HepG2 (cell line): ENCODE measurements around the gene DELE1. TPM values are rescaled to one million over a fixed set of nuclear protein-coding genes. Genes with fewer than 3 reads are reported as not detected.
A peak's percentile ranks its signal among the peaks of the same experiment; 100 is the strongest.

ENCODE experiments used
- ADNP ChIP-seq: sonication (generic); formaldehyde crosslinking; IDR thresholded peaks from 2 replicates; pipeline ENCODE4 v1.4.0; 2020; ENCODE audit warnings: missing genetic modification reagents
- DPF2 ChIP-seq: sonication (generic); formaldehyde crosslinking; IDR thresholded peaks from 2 replicates; pipeline ENCODE4 v1.4.0; 2020; ENCODE audit warnings: mild to moderate bottlenecking, low read depth, missing genetic modification reagents, borderline replicate concordance
- MAF1 ChIP-seq: sonication (generic); formaldehyde crosslinking; IDR thresholded peaks from 2 replicates; pipeline ENCODE4 v1.5.0; 2020; ENCODE audit warnings: missing genetic modification reagents, borderline replicate concordance
- NR1H2 ChIP-seq: sonication (generic); formaldehyde crosslinking; IDR thresholded peaks from 2 replicates; pipeline ENCODE4 v1.8.1; 2022; ENCODE audit warnings: low read depth, missing genetic modification reagents, borderline replicate concordance
- SIX4 ChIP-seq: sonication (generic); formaldehyde crosslinking; IDR thresholded peaks from 2 replicates; pipeline ENCODE4 v1.4.0; 2020; ENCODE audit warnings: missing genetic modification reagents
- SKI ChIP-seq: fragments of 450-650 bp; IDR thresholded peaks from one replicate; pipeline ENCODE4 v1.6.1; 2018; ENCODE audit warnings: mild to moderate bottlenecking; ENCODE audit not compliant: partially characterized antibody
- TBX2 ChIP-seq: sonication (generic); formaldehyde crosslinking; IDR thresholded peaks from 2 replicates; pipeline ENCODE4 v1.5.0; 2020; ENCODE audit warnings: missing genetic modification reagents, mild to moderate bottlenecking, borderline replicate concordance
- TGIF2 ChIP-seq: IDR thresholded peaks from 2 replicates; pipeline ENCODE4 v1.6.1; 2016; ENCODE audit warnings: control low read depth, missing compliant biosample characterization
- ZBTB7A ChIP-seq: sonication (generic); formaldehyde crosslinking; IDR thresholded peaks from 2 replicates; pipeline ENCODE4 v1.8.0; 2022; ENCODE audit warnings: mild to moderate bottlenecking, missing genetic modification reagents
- ZFP37 ChIP-seq: sonication (generic); formaldehyde crosslinking; IDR thresholded peaks from 2 replicates; pipeline ENCODE4 v1.4.0; 2020; ENCODE audit warnings: missing genetic modification reagents, borderline replicate concordance
- ZNF263 ChIP-seq: sonication (generic); formaldehyde crosslinking; IDR thresholded peaks from 2 replicates; pipeline ENCODE4 v1.4.0; 2020; ENCODE audit warnings: missing genetic modification reagents
- ZNF629 ChIP-seq: sonication (generic); formaldehyde crosslinking; conservative IDR thresholded peaks from 2 replicates; pipeline ENCODE4 v1.5.0; 2020; ENCODE audit warnings: missing genetic modification reagents
- ZSCAN29 ChIP-seq: sonication (generic); formaldehyde crosslinking; conservative IDR thresholded peaks from 2 replicates; pipeline ENCODE4 v1.4.0; 2020; ENCODE audit warnings: mild to moderate bottlenecking, missing genetic modification reagents
- ZSCAN9 ChIP-seq: IDR thresholded peaks from 2 replicates; pipeline ENCODE4 v1.6.1; 2016; ENCODE audit warnings: borderline replicate concordance
- polyA plus RNA-seq, 8 experiments: library from polyadenylated mRNA; depleted of rRNA in 3 of 8; stranded (reverse) in 7 of 8; unstranded in 1 of 8; fragments of >200 nt; fragmentation: Illumina TruSeq in 4 of 8; extraction: Trizol in 4 of 8; gene quantifications; 2 replicates each; pipeline versions ENCODE4 v1.2.1 to v1.2.3, GENCODE V29; 2011 to 2016; ENCODE audit warnings: low read depth in 4 of 8, missing spikeins in 1 of 8, mixed read lengths in 1 of 8; ENCODE audit not compliant: insufficient read depth in 1 of 8
- total RNA-seq, 5 experiments: library from RNA; depleted of rRNA; stranded (reverse); fragments of >200 nt; fragmentation: Illumina TruSeq; extraction: Trizol; gene quantifications; 2 replicates each; pipeline ENCODE4 v1.2.3, GENCODE V29; 2016; ENCODE audit warnings: low read depth in 1 of 5
- TF ChIP-seq, protein P1 (sequence below): sonication (generic); formaldehyde crosslinking; IDR thresholded peaks from 2 replicates; pipeline ENCODE4 v1.4.0; 2020; ENCODE audit warnings: missing genetic modification reagents
- TF ChIP-seq, protein P2 (sequence below): IDR thresholded peaks from 2 replicates; pipeline ENCODE4 v1.6.1; 2016
- TF ChIP-seq, protein P3 (sequence below): sonication (generic); formaldehyde crosslinking; IDR thresholded peaks from 2 replicates; pipeline ENCODE4 v1.5.0; 2020; ENCODE audit warnings: missing genetic modification reagents
- TF ChIP-seq, protein P4 (sequence below): sonication (generic); formaldehyde crosslinking; IDR thresholded peaks from 2 replicates; pipeline ENCODE4 v1.5.1; 2020; ENCODE audit warnings: mild to moderate bottlenecking, moderate library complexity, missing genetic modification reagents
- TF ChIP-seq, protein P5 (sequence below): sonication (generic); formaldehyde crosslinking; IDR thresholded peaks from 2 replicates; pipeline ENCODE4 v1.8.1; 2023; ENCODE audit warnings: mild to moderate bottlenecking, missing genetic modification reagents

DELE1 gene
- total and polyA plus RNA-seq, 2 of the 13 experiments (the other 11 are each of a cell fraction or from before 2014, with no cell fraction given), result 57.5 to 90.3 TPM

DNA sequence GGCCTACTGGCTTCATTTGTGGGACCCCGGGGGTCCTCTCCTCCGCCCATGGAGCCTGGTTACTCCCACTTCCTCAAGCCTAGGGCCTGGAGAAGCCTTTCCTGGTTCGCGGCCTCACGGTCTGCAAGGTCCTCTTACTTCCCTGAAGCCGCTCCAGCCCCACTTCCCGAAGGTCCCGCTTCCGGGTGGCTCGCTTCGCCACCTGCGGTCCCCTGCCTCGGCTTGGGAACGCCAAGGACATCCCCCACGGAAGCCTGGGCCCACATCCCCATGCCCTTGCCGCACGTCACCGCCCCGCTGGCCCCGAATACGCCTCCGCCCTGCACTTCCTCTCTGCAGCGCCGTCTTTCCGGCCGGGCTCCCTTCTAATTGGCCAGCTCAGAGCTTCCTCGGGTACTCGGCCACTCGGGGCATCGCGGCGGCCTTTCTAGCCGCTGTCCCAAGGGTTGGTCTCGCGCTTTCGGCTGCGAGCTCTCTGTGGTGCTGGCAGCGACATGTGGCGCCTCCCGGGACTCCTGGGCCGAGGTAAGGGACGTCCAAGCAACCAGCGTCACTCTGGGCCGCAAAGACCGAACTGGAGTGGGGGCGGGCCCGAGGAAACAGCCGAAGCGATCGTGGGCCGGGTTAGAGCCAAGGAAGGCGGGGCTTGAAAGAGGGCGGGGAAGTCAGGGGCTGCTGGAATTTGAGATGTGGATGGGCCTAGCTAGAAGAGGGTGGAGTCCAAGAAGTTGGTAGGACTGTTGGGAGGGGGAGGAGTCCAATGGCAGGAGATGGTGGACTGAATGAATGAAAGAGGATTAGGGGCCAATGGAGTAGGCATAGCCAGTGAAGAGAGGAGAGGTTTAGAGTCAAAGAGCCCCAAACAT lies at the start of gene DELE1 (continued):
- TF ChIP-seq, protein P1, sequence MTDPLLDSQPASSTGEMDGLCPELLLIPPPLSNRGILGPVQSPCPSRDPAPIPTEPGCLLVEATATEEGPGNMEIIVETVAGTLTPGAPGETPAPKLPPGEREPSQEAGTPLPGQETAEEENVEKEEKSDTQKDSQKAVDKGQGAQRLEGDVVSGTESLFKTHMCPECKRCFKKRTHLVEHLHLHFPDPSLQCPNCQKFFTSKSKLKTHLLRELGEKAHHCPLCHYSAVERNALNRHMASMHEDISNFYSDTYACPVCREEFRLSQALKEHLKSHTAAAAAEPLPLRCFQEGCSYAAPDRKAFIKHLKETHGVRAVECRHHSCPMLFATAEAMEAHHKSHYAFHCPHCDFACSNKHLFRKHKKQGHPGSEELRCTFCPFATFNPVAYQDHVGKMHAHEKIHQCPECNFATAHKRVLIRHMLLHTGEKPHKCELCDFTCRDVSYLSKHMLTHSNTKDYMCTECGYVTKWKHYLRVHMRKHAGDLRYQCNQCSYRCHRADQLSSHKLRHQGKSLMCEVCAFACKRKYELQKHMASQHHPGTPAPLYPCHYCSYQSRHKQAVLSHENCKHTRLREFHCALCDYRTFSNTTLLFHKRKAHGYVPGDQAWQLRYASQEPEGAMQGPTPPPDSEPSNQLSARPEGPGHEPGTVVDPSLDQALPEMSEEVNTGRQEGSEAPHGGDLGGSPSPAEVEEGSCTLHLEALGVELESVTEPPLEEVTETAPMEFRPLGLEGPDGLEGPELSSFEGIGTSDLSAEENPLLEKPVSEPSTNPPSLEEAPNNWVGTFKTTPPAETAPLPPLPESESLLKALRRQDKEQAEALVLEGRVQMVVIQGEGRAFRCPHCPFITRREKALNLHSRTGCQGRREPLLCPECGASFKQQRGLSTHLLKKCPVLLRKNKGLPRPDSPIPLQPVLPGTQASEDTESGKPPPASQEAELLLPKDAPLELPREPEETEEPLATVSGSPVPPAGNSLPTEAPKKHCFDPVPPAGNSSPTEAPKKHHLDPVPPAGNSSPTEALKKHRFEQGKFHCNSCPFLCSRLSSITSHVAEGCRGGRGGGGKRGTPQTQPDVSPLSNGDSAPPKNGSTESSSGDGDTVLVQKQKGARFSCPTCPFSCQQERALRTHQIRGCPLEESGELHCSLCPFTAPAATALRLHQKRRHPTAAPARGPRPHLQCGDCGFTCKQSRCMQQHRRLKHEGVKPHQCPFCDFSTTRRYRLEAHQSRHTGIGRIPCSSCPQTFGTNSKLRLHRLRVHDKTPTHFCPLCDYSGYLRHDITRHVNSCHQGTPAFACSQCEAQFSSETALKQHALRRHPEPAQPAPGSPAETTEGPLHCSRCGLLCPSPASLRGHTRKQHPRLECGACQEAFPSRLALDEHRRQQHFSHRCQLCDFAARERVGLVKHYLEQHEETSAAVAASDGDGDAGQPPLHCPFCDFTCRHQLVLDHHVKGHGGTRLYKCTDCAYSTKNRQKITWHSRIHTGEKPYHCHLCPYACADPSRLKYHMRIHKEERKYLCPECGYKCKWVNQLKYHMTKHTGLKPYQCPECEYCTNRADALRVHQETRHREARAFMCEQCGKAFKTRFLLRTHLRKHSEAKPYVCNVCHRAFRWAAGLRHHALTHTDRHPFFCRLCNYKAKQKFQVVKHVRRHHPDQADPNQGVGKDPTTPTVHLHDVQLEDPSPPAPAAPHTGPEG, result no peak
- TF ChIP-seq, protein P2, sequence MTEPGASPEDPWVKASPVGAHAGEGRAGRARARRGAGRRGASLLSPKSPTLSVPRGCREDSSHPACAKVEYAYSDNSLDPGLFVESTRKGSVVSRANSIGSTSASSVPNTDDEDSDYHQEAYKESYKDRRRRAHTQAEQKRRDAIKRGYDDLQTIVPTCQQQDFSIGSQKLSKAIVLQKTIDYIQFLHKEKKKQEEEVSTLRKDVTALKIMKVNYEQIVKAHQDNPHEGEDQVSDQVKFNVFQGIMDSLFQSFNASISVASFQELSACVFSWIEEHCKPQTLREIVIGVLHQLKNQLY (CRISPR knock-in tag), result no peak; the same call in 1 of the 2 replicates
- TF ChIP-seq ADNP, result no peak
- TF ChIP-seq ZSCAN29 (CRISPR knock-in tag), result peak; percentile 92
- TF ChIP-seq, protein P3, sequence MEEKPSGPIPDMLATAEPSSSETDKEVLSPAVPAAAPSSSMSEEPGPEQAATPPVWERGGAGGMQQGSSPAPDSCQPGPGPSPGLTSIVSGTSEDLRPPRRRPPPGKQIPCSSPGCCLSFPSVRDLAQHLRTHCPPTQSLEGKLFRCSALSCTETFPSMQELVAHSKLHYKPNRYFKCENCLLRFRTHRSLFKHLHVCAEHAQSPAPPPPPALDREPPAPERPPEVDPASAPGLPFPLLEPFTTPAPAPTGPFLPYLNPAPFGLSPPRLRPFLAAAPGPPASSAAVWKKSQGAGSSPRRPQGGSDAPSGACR, result no peak
- TF ChIP-seq SKI, result no peak
- peak; percentile 15; the same call in 1 of the 2 replicates for TF ChIP-seq SIX4
- no peak for TF ChIP-seq ZNF629 (CRISPR knock-in tag)
- TF ChIP-seq ZFP37 (CRISPR knock-in tag), result no peak; the same call in 1 of the 2 replicates
- 0 out of 2 replicates have a peak, but pooled peaks have one; percentile 10 for TF ChIP-seq TGIF2 (CRISPR knock-in tag)
- TF ChIP-seq, protein P4, sequence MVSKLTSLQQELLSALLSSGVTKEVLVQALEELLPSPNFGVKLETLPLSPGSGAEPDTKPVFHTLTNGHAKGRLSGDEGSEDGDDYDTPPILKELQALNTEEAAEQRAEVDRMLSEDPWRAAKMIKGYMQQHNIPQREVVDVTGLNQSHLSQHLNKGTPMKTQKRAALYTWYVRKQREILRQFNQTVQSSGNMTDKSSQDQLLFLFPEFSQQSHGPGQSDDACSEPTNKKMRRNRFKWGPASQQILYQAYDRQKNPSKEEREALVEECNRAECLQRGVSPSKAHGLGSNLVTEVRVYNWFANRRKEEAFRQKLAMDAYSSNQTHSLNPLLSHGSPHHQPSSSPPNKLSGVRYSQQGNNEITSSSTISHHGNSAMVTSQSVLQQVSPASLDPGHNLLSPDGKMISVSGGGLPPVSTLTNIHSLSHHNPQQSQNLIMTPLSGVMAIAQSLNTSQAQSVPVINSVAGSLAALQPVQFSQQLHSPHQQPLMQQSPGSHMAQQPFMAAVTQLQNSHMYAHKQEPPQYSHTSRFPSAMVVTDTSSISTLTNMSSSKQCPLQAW, result peak; percentile 93; the same call in 1 of the 2 replicates
- no peak for TF ChIP-seq NR1H2 (CRISPR knock-in tag)
- TF ChIP-seq ZNF263 (CRISPR knock-in tag), result 0 out of 2 replicates have a peak, but pooled peaks have one; percentile 6
- TF ChIP-seq DPF2 (CRISPR knock-in tag), result no peak
- TF ChIP-seq, protein P5, sequence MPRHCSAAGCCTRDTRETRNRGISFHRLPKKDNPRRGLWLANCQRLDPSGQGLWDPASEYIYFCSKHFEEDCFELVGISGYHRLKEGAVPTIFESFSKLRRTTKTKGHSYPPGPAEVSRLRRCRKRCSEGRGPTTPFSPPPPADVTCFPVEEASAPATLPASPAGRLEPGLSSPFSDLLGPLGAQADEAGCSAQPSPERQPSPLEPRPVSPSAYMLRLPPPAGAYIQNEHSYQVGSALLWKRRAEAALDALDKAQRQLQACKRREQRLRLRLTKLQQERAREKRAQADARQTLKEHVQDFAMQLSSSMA, result peak; percentile 86
- TF ChIP-seq MAF1 (CRISPR knock-in tag), result no peak
- TF ChIP-seq ZSCAN9 (CRISPR knock-in tag), result no peak
- 0 out of 2 replicates have a peak, but pooled peaks have one; percentile 48 for TF ChIP-seq ZBTB7A (CRISPR knock-in tag)
- no peak; the same call in 1 of the 2 replicates for TF ChIP-seq TBX2 (CRISPR knock-in tag)
